Subcutaneous abdominal adipose tissue (tissue), 5 donors: Measurements from ENCODE around the gene TRIO.

Source experiments
- H3K27ac ChIP-seq: one replicate; pipeline ENCODE4 v1.7.0; 2013; ENCODE audit warnings: low read depth, mild to moderate bottlenecking, inconsistent platforms, low read length, moderate library complexity
- H3K27me3 ChIP-seq, 5 donors: one replicate each; pipeline ENCODE4 v1.7.0; 2013; ENCODE audit warnings: low read length in 5 of 5, inconsistent platforms in 1 of 5; ENCODE audit not compliant: control insufficient read depth in 5 of 5, insufficient read depth in 4 of 5
- H3K36me3 ChIP-seq, 5 donors: one replicate each; pipeline ENCODE4 v1.7.0; 2013; ENCODE audit warnings: low read length in 5 of 5; ENCODE audit not compliant: control insufficient read depth in 5 of 5, insufficient read depth in 5 of 5
- H3K4me1 ChIP-seq, 5 donors: one replicate each; pipeline ENCODE4 v1.7.0; 2013; ENCODE audit warnings: low read length in 5 of 5, mild to moderate bottlenecking in 3 of 5, moderate library complexity in 1 of 5; ENCODE audit not compliant: control insufficient read depth in 5 of 5, insufficient read depth in 5 of 5
- H3K4me3 ChIP-seq, 5 donors: one replicate each; pipeline ENCODE4 v1.7.0; 2013; ENCODE audit warnings: low read length in 5 of 5, low read depth in 1 of 5
- H3K9ac ChIP-seq, 5 donors: one replicate each; pipeline ENCODE4 v1.7.0; 2013; ENCODE audit warnings: low read length in 5 of 5, mild to moderate bottlenecking in 4 of 5, moderate library complexity in 3 of 5
- H3K9me3 ChIP-seq, 5 donors: one replicate each; pipeline ENCODE4 v1.7.0; 2013; ENCODE audit warnings: low read length in 5 of 5; ENCODE audit not compliant: control insufficient read depth in 5 of 5
- donor health status: healthy.
- donor health status: healthy.
- donor health status: healthy.
- donor health status: healthy.
- donor health status: healthy.

Gene TRIO

DNA sequence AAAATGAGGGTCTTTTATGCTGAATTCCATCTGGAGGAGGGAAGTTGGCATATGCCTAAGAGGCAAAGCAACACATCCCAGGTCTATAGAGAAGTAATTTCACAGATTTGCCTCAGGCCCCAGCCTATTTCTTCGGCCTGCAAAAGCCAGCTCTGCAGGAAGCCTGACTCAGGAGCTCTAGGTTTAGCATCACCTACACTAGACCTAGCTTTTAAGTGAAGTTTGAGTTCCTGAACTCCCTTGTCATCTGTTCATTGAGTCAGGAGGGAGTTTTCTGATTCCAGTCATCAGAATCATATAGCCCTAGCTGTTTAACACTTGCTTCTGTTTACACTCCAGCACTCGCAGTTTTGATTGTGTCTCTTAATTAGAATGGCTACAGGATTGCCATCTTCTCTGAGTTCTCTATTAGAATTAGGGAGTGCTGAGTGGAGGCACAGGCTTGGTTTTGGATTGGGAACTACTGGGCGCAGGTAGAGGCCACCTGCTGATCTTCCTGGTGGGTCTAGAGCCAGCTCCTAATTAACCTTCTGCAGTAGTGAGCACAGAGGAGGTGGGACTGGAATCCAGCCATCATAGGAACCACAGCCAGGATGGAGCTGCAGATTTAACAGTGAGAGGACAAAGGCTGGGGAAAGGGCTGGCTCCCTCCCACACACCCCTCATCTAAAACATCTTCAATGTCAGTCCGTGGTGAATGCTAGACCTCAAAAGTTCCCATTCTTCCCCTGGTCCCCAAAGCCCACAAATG, 179.5 kb downstream of the TRIO start:
- Histone ChIP-seq H3K4me1 (no peaks in the 10 kb centered on the region), H3K27me3 (no peaks in the 10 kb centered on the region), H3K36me3 (peaks cover 16 to 57% (median 42%) of the 10 kb centered on the region in 5 donors), H3K9ac (no peak overlapping the region), H3K4me3 (no peak overlapping the region), H3K9me3 (no peaks in the 10 kb centered on the region), H3K27ac (no peak overlapping the region)

DNA sequence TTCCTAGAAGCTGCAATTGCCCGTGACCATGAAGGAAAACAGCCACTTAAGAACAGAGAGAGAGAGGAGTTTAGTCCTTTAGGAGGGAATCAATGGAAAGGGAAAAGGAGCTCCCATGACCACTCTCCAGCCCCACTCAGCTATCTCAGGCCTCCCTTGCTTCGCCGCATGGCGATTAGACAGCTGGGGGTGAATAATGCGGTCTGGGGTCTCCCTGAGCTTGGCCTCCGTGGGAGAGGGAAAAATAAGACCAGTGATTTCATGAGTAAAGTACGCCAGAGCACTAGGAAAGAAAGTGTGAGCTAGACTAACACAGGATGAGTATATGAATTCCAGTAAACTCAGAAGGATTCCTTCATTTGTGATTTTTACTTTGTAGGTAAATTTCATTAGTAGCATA, 180.3 kb downstream of the TRIO start:
- Histone ChIP-seq H3K4me3 (no peak overlapping the region), H3K27ac (no peak overlapping the region), H3K36me3 (peaks cover 21 to 59% (median 47%) of the 10 kb centered on the region in 5 donors), H3K9me3 (no peaks in the 10 kb centered on the region), H3K4me1 (no peaks in the 10 kb centered on the region), H3K9ac (no peak overlapping the region), H3K27me3 (no peaks in the 10 kb centered on the region)

- Histone ChIP-seq H3K9ac (no peak overlapping the region), H3K9me3 (no peaks in the 10 kb centered on the region), H3K27ac (no peak overlapping the region), H3K4me1 (no peaks in the 10 kb centered on the region), H3K36me3 (peaks cover 11 to 48% (median 43%) of the 10 kb centered on the region in 5 donors), H3K4me3 (no peak overlapping the region), H3K27me3 (no peaks in the 10 kb centered on the region)
These were observed 182.2 kb downstream of the TRIO start for GRCh38 chr5:14325369-14325768.

GRCh38 chr5:14326035-14326903, 183.1 kb downstream of the TRIO start:
- peaks cover 14 to 49% (median 44%) of the 10 kb centered on the region in 5 donors for H3K36me3 ChIP-seq
- H3K27me3 ChIP-seq: no peaks in the 10 kb centered on the region
- H3K9ac ChIP-seq: no peak overlapping the region
- no peaks in the 10 kb centered on the region for H3K9me3 ChIP-seq
- H3K4me1 ChIP-seq: peaks cover 0 to 6% (median 0%) of the 10 kb centered on the region in 5 donors
- no peak overlapping the region for H3K27ac ChIP-seq
- H3K4me3 ChIP-seq: no peak overlapping the region

- no peak overlapping the region for H3K4me3 ChIP-seq
- H3K36me3 ChIP-seq: peaks cover 14 to 51% (median 42%) of the 10 kb centered on the region in 5 donors
- peaks cover 0 to 10% (median 0%) of the 10 kb centered on the region in 5 donors for H3K4me1 ChIP-seq
- no peak overlapping the region for H3K9ac ChIP-seq
- H3K27me3 ChIP-seq: no peaks in the 10 kb centered on the region
- no peak overlapping the region for H3K27ac ChIP-seq
- H3K9me3 ChIP-seq: no peaks in the 10 kb centered on the region
These were observed 184.5 kb downstream of the TRIO start for GRCh38 chr5:14327624-14328023.

DNA sequence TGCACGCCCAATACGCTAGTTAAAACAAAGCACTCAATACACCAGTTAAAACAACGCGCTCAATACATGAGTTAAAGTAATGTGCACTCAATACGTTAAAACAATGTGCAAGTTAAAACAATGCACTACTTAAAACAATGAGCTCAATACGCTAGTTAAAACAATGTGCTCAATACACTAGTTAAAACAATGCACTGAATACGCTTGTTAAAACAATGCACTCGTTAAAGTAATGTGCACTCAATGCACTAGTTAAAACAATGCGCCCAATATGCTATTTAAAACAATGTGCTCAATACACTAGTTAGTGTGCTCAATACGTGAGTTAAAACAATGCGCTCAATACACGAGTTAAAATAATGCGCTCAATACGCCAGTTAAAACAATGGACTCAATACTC, 185.0 kb downstream of the TRIO start:
- H3K4me3 ChIP-seq: no peak overlapping the region
- no peaks in the 10 kb centered on the region for H3K27me3 ChIP-seq
- H3K9me3 ChIP-seq: no peaks in the 10 kb centered on the region
- H3K27ac ChIP-seq: no peak overlapping the region
- H3K9ac ChIP-seq: no peak overlapping the region
- H3K4me1 ChIP-seq: peaks cover 0 to 10% (median 0%) of the 10 kb centered on the region in 5 donors
- peaks cover 14 to 51% (median 42%) of the 10 kb centered on the region in 5 donors for H3K36me3 ChIP-seq

- Histone ChIP-seq H3K36me3 (peaks cover 10 to 64% (median 55%) of the 10 kb centered on the region in 5 donors), H3K9ac (no peak overlapping the region), H3K4me1 (peaks cover 0 to 10% (median 0%) of the 10 kb centered on the region in 5 donors), H3K27me3 (no peaks in the 10 kb centered on the region), H3K9me3 (no peaks in the 10 kb centered on the region), H3K27ac (no peak overlapping the region), H3K4me3 (no peak overlapping the region)
These were observed 187.1 kb downstream of the TRIO start for GRCh38 chr5:14330291-14330690.

GRCh38 chr5:14330729-14331385, 187.7 kb downstream of the TRIO start:
- no peaks in the 10 kb centered on the region for H3K9me3 ChIP-seq
- no peak overlapping the region for H3K27ac ChIP-seq
- peaks cover 10 to 61% (median 53%) of the 10 kb centered on the region in 5 donors for H3K36me3 ChIP-seq
- H3K9ac ChIP-seq: no peak overlapping the region
- peaks cover 0 to 10% (median 0%) of the 10 kb centered on the region in 5 donors for H3K4me1 ChIP-seq
- no peaks in the 10 kb centered on the region for H3K27me3 ChIP-seq
- H3K4me3 ChIP-seq: no peak overlapping the region

DNA sequence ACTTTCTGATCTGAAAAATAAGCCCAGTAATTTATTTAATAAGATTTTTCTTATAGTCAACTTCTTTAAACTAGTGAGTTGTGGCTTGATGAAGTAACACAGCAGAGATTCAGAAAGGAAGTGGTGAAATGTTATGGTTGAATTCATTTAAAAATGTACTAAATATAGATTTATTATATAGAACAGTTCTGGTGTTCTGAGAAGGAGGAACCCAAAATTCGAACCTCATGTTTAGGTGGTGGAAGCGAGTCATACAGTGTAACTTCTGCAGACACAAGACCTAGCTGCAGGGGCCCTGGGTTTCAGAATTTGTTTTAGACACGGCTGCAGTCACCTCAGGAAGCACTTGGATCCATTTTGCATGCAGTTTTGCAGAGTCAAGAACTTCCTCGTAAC, 188.2 kb downstream of the TRIO start:
- peaks cover 10 to 60% (median 50%) of the 10 kb centered on the region in 5 donors for H3K36me3 ChIP-seq
- H3K9me3 ChIP-seq: no peaks in the 10 kb centered on the region
- peaks cover 0 to 10% (median 0%) of the 10 kb centered on the region in 5 donors for H3K4me1 ChIP-seq
- no peaks in the 10 kb centered on the region for H3K27me3 ChIP-seq
- no peak overlapping the region for H3K4me3 ChIP-seq
- no peak overlapping the region for H3K27ac ChIP-seq
- no peak overlapping the region for H3K9ac ChIP-seq
